ENCODE data around the gene PLIN1.

PLIN1 gene

GRCh38 chr15:89686522-89686921, 7.4 kb upstream of the PLIN1 start:
- DNase-seq (ENCODE audit: low read depth) = no peak
- H3K4me3 ChIP-seq (ENCODE audit: low read depth, low read length) = no peak overlapping the region
- TF ChIP-seq CTCF (IDR thresholded peaks at IDR 0.05; ENCODE audit: low read depth, low read length) (no peak), MYC (IDR thresholded peaks at IDR 0.05; ENCODE audit: low read depth, low read length) (no peak), POLR2A (IDR thresholded peaks at IDR 0.05; ENCODE audit: extremely low read depth, insufficient read length) (no peak), MAX (IDR thresholded peaks at IDR 0.05; ENCODE audit: low read depth, low read length) (no peak)

- TF ChIP-seq MAX (IDR thresholded peaks at IDR 0.05; ENCODE audit: low read depth, low read length) (no peak), CTCF (IDR thresholded peaks at IDR 0.05; ENCODE audit: low read depth, low read length) (no peak), POLR2A (IDR thresholded peaks at IDR 0.05; ENCODE audit: extremely low read depth, insufficient read length) (no peak), MYC (IDR thresholded peaks at IDR 0.05; ENCODE audit: low read depth, low read length) (no peak)
- DNase-seq (ENCODE audit: low read depth) = no peak
- H3K4me3 ChIP-seq (ENCODE audit: low read depth, low read length) = no peak overlapping the region
Observed at GRCh38 chr15:89685995-89686394, 6.8 kb upstream of the PLIN1 start.

- no peak for TF ChIP-seq MAX (IDR thresholded peaks at IDR 0.05; ENCODE audit: low read depth, low read length)
- no peak for TF ChIP-seq CTCF (IDR thresholded peaks at IDR 0.05; ENCODE audit: low read depth, low read length)
- TF ChIP-seq MYC (IDR thresholded peaks at IDR 0.05; ENCODE audit: low read depth, low read length) = no peak
- no peak for TF ChIP-seq POLR2A (IDR thresholded peaks at IDR 0.05; ENCODE audit: extremely low read depth, insufficient read length)
- DNase-seq (ENCODE audit: low read depth) = no peak
- no peak overlapping the region for H3K4me3 ChIP-seq (ENCODE audit: low read depth, low read length)
Observed at GRCh38 chr15:89681146-89681545, 2.0 kb upstream of the PLIN1 start.

GRCh38 chr15:89680282-89680873, 1.2 kb upstream of the PLIN1 start:
- H3K4me3 ChIP-seq (ENCODE audit: low read depth, low read length) = no peak overlapping the region
- no peak for DNase-seq (ENCODE audit: low read depth)
- TF ChIP-seq CTCF (IDR thresholded peaks at IDR 0.05; ENCODE audit: low read depth, low read length) = no peak
- TF ChIP-seq MAX (IDR thresholded peaks at IDR 0.05; ENCODE audit: low read depth, low read length) = no peak
- TF ChIP-seq MYC (IDR thresholded peaks at IDR 0.05; ENCODE audit: low read depth, low read length) = no peak
- TF ChIP-seq POLR2A (IDR thresholded peaks at IDR 0.05; ENCODE audit: extremely low read depth, insufficient read length) = no peak

- TF ChIP-seq POLR2A (IDR thresholded peaks at IDR 0.05; ENCODE audit: extremely low read depth, insufficient read length) (no peak), CTCF (IDR thresholded peaks at IDR 0.05; ENCODE audit: low read depth, low read length) (no peak), MYC (IDR thresholded peaks at IDR 0.05; ENCODE audit: low read depth, low read length) (no peak), MAX (IDR thresholded peaks at IDR 0.05; ENCODE audit: low read depth, low read length) (no peak)
- H3K4me3 ChIP-seq (ENCODE audit: low read depth, low read length) = no peak overlapping the region
- no peak for DNase-seq (ENCODE audit: low read depth)
Observed at GRCh38 chr15:89677381-89677780, 1.8 kb downstream of the PLIN1 start.
